ENCODE measurements around the gene DEFB124.
"Not testable (repeated sequence)": the region's sequence is repeated elsewhere in the genome, so short reads cannot be mapped to it uniquely, and the experiment has no call there.

The DEFB124 gene, protein sequence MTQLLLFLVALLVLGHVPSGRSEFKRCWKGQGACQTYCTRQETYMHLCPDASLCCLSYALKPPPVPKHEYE

GRCh38 chr20:31474758-31475427, at the start of gene DEFB124, which contains the start of gene REM1:
Gene DEFB124, minus strand, starts transcription at chr20:31475127. Its CDS starts 2,114 bp downstream, at chr20:31473013.
Gene REM1, plus strand, starts transcription at chr20:31475288. Its CDS starts 1,158 bp downstream, at chr20:31476446.
- DNase-seq (ENCODE audit: low read depth) = no peak

- no peak for DNase-seq (ENCODE audit: low read depth)
Measured at GRCh38 chr20:31523361-31524283, 48.7 kb upstream of the DEFB124 start.

DNA sequence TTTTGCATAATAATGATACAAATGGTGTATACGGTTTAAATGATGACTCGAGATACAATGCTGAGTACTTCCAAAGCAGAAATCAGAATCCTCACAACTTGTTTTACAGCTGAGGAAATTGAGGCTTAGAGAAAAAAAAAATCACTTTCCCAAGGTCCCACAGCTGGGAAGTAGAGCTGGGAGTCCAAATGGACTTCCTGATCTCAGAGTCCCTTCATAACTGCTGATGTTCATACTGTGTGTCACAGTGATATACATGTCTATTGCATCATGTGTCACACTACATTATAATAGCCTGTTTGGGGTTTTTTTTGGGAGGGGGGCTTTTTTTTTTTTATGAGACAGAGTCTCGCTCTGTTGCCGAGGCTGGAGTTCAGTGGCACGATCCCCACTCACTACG, 47.8 kb upstream of the DEFB124 start:
- no peak for DNase-seq (ENCODE audit: low read depth)

GRCh38 chr20:31521267-31521666, 46.3 kb upstream of the DEFB124 start:
- not testable (repeated sequence) for DNase-seq (ENCODE audit: low read depth)

DNA sequence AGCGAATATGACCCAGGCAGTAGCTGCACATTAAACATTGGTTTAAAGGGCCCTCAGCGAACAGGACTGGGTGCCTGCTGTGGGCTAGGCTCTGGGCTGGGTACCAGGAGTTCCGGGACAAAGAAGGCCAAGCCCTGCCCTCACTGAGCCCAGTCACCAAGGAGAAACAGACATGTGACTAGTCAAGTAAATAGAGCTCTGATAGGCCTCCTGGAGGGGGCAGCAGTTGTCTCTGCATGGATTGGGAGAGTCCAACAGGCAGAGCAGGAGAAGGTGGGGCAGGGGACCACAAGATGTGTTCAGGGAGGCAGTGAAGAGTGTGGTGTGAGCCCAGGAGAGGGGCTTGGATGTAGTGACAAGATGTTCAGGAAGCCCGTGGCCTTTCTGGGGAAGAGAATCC, 42.4 kb upstream of the DEFB124 start:
- no peak for DNase-seq (ENCODE audit: low read depth)

- no peak for DNase-seq (ENCODE audit: low read depth)
Measured at GRCh38 chr20:31516651-31517050, 41.7 kb upstream of the DEFB124 start.

- no peak for DNase-seq (ENCODE audit: low read depth)
Measured at GRCh38 chr20:31516166-31516565, 41.2 kb upstream of the DEFB124 start.

DNA sequence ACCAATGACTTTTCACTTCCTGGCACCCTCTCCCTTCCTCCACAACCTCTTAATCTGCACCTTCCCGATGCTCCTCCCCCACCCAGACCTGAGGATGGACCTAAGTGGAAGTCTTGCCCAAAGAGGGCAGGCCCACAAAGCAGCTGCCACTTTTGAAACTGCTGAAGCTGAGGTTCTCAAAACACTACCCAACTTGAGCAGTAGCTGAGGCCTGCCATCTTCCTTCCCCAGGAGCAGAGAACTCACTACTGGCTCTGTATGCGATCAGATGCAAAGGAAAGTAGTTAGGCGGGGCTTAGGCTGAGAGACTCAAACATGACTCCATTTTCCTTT, 40.8 kb upstream of the DEFB124 start:
- no peak for DNase-seq (ENCODE audit: low read depth)

GRCh38 chr20:31515072-31515774, 40.3 kb upstream of the DEFB124 start:
- no peak for DNase-seq (ENCODE audit: low read depth)

- peak; percentile 77 for DNase-seq (ENCODE audit: low read depth)
Measured at GRCh38 chr20:31514154-31515071, 39.5 kb upstream of the DEFB124 start, which contains the start of gene HM13. Gene HM13, plus strand, starts transcription at chr20:31514442. Its CDS starts 110 bp downstream, at chr20:31514552.

DNA sequence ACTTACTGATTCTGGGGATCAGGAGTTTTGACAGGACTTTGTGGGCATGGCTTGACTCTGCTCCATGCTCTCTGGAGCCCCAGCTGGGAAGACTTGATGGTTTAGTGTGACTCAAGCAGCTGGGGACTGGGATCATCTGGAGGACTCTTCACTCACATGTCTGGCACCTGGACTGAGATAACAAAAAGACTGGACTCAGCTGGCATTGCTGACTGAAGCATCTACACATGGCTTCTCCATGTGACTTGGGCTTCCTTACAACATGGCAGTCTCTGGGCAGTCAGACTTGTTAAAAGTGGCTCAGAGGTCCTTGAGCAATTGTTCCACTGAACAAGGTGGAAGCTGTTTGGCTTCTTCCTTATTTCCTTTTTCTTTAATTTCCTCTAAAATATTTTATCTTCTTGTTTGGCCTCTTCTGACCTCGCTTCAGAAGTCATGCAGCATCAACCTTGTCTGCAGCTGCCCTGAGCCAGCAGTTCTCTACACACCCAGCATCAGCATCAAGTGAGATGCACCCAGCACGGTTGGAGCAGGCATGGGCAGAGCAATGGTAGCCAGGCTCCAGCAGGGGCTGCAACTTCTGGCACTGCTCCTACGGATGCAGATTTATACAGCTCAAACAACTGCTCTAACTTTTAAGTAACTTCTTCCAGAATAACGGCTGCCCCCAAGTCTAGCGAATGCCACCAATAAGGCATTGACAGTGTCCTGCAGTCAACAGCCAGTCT, 33.8 kb upstream of the DEFB124 start:
- DNase-seq (ENCODE audit: low read depth) = no peak

- DNase-seq (ENCODE audit: low read depth) = no peak
Measured at GRCh38 chr20:31505903-31506302, 31.0 kb upstream of the DEFB124 start.

- DNase-seq (ENCODE audit: low read depth) = peak; percentile 58
Measured at GRCh38 chr20:31502884-31503673, 28.2 kb upstream of the DEFB124 start.

GRCh38 chr20:31500527-31500926, 25.6 kb upstream of the DEFB124 start:
- no peak for DNase-seq (ENCODE audit: low read depth)

GRCh38 chr20:31497838-31498540, 23.1 kb upstream of the DEFB124 start:
- DNase-seq (ENCODE audit: low read depth) = no peak

DNA sequence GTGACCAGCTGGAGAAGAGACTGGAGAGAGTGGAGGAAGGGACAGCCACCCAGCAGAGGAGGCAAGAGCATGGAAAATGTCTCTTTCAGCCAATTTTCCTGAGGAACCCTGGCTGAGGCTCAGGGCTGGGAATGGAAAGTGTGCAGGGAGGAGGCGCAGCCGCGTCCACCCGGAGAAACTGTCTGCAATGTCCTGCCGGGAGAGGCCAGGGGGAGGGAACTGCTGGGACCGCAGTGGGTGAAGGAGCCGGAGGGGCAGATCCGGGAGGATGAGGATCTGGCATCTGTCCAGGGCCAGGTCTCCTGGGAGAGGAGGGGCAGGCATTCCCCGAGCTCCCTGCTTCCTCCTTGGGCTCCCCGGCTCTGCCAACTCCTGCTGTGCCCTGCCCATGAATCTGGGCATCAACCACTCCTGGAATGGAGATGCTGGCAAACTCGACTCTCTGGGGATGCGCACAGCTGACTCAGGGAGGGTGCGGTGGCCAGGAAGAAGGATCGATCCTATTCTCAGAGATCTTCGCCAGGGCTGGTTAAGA, 21.9 kb upstream of the DEFB124 start:
- no peak for DNase-seq (ENCODE audit: low read depth)

GRCh38 chr20:31494131-31494530, 19.2 kb upstream of the DEFB124 start:
- DNase-seq (ENCODE audit: low read depth) = no peak

GRCh38 chr20:31490752-31491151, 15.8 kb upstream of the DEFB124 start:
- DNase-seq (ENCODE audit: low read depth) = no peak

DNA sequence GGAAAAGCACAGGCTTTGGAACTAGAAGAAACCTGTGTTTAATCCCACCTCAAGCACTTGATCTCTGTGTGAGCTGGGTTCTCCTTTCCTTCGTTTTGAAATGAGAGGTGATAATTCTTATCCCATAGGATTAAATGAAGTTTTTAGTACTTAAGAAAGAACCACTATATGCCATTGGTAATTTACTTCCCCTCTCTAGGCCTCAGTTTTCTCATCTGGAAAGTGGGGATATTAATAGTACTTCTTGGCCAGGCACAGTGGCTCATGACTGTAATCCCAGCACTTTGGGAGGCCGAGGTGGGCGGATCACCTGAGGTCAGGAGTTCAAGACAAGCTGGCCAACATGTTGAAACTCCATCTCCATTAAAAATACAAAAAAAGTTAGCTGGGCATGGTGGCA, 14.2 kb upstream of the DEFB124 start:
- no peak for DNase-seq (ENCODE audit: low read depth)
